H1 (cell line): ENCODE results near the gene NTRK2.

ENCODE experiments used
- BRCA1 ChIP-seq: IDR thresholded peaks from 2 replicates; pipeline ENCODE4 v1.6.1; 2012; ENCODE audit warnings: low read depth, low read length, improper control_type of control experiment
- CHD1 ChIP-seq: IDR thresholded peaks from 2 replicates; pipeline ENCODE4 v1.6.1; 2012; ENCODE audit warnings: low read depth, low read length, improper control_type of control experiment
- CHD2 ChIP-seq: IDR thresholded peaks from 2 replicates; pipeline ENCODE4 v1.6.1; 2012; ENCODE audit warnings: low read length, improper control_type of control experiment
- POLR2AphosphoS5 ChIP-seq: IDR thresholded peaks from 2 replicates; pipeline ENCODE4 v1.6.1; 2011; ENCODE audit warnings: low read depth, low read length
- RFX5 ChIP-seq: IDR thresholded peaks from 2 replicates; pipeline ENCODE4 v1.6.1; 2011; ENCODE audit warnings: low read depth, low read length, improper control_type of control experiment, borderline replicate concordance
- TCF12 ChIP-seq: IDR thresholded peaks from 2 replicates; pipeline ENCODE4 v1.6.1; 2011; ENCODE audit warnings: low read depth, mild to moderate bottlenecking, low read length
- TF ChIP-seq, protein P1 (sequence below), 3 experiments: IDR thresholded peaks; 1 replicate in 2 of 3; 2 replicates in 1 of 3; pipeline versions ENCODE4 v1.5.1 to v1.6.1; 2011; ENCODE audit warnings: low read length in 3 of 3, mild to moderate bottlenecking in 3 of 3, inconsistent platforms in 2 of 3, low read depth in 1 of 3, moderate library complexity in 1 of 3; ENCODE audit not compliant: insufficient read depth in 1 of 3; ENCODE audit errors: control extremely low read depth in 1 of 3

- no peak for TF ChIP-seq POLR2AphosphoS5
- no peak for TF ChIP-seq BRCA1
- no peak for TF ChIP-seq RFX5
- TF ChIP-seq, protein P1, sequence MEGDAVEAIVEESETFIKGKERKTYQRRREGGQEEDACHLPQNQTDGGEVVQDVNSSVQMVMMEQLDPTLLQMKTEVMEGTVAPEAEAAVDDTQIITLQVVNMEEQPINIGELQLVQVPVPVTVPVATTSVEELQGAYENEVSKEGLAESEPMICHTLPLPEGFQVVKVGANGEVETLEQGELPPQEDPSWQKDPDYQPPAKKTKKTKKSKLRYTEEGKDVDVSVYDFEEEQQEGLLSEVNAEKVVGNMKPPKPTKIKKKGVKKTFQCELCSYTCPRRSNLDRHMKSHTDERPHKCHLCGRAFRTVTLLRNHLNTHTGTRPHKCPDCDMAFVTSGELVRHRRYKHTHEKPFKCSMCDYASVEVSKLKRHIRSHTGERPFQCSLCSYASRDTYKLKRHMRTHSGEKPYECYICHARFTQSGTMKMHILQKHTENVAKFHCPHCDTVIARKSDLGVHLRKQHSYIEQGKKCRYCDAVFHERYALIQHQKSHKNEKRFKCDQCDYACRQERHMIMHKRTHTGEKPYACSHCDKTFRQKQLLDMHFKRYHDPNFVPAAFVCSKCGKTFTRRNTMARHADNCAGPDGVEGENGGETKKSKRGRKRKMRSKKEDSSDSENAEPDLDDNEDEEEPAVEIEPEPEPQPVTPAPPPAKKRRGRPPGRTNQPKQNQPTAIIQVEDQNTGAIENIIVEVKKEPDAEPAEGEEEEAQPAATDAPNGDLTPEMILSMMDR (IDR thresholded peaks at IDR 0.05; ENCODE audit: control extremely low read depth in 1 of 3, insufficient read depth in 1 of 3, low read depth in 1 of 3, low read length in 3 of 3) = no peak
- no peak for TF ChIP-seq CHD2
- no peak for TF ChIP-seq CHD1
- TF ChIP-seq TCF12 = no peak
Observed at GRCh38 chr9:84974258-84974657, 304.7 kb downstream of the NTRK2 start.
